HL-60 (cell line): ENCODE results near the gene IRF2.

Experiments
- CTCF ChIP-seq: IDR thresholded peaks from one replicate; pipeline ENCODE4 v1.5.1; 2011; ENCODE audit warnings: low read length, control low read depth, inconsistent platforms; ENCODE audit not compliant: insufficient read depth
- GABPA ChIP-seq: IDR thresholded peaks from 2 replicates; pipeline ENCODE4 v1.6.1; 2012; ENCODE audit warnings: low read depth
- POLR2AphosphoS5 ChIP-seq: IDR thresholded peaks from 2 replicates; pipeline ENCODE4 v1.6.1; 2012; ENCODE audit warnings: low read depth
- SPI1 ChIP-seq: IDR thresholded peaks from 2 replicates; pipeline ENCODE4 v1.6.1; 2012; ENCODE audit warnings: low read depth, mild to moderate bottlenecking, borderline replicate concordance
- TF ChIP-seq, protein P1 (sequence below): IDR thresholded peaks from 2 replicates; pipeline ENCODE4 v1.6.1; 2012; ENCODE audit warnings: low read depth; ENCODE audit not compliant: insufficient replicate concordance

DNA sequence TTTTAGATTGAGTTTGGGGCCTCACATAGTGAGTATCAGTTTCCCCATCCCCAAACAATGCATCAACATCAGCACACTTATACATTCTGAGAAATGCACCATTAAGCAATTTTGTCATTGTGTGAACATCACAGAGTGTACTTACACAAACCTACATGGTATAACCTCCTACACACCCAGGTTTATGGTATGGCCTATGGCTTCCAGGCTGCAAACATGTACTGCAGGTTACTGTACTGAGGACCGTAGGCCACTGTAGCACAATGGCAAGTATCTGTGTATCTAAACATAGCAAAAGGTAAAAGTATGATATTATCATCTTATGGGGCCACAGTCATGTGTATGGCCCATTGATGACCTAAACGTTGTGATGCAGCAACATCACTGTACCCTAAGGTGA lies 7.7 kb downstream of the IRF2 start:
- TF ChIP-seq CTCF (no peak), POLR2AphosphoS5 (no peak), SPI1 (no peak), GABPA (no peak)
- TF ChIP-seq, protein P1, sequence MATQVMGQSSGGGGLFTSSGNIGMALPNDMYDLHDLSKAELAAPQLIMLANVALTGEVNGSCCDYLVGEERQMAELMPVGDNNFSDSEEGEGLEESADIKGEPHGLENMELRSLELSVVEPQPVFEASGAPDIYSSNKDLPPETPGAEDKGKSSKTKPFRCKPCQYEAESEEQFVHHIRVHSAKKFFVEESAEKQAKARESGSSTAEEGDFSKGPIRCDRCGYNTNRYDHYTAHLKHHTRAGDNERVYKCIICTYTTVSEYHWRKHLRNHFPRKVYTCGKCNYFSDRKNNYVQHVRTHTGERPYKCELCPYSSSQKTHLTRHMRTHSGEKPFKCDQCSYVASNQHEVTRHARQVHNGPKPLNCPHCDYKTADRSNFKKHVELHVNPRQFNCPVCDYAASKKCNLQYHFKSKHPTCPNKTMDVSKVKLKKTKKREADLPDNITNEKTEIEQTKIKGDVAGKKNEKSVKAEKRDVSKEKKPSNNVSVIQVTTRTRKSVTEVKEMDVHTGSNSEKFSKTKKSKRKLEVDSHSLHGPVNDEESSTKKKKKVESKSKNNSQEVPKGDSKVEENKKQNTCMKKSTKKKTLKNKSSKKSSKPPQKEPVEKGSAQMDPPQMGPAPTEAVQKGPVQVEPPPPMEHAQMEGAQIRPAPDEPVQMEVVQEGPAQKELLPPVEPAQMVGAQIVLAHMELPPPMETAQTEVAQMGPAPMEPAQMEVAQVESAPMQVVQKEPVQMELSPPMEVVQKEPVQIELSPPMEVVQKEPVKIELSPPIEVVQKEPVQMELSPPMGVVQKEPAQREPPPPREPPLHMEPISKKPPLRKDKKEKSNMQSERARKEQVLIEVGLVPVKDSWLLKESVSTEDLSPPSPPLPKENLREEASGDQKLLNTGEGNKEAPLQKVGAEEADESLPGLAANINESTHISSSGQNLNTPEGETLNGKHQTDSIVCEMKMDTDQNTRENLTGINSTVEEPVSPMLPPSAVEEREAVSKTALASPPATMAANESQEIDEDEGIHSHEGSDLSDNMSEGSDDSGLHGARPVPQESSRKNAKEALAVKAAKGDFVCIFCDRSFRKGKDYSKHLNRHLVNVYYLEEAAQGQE: no peak
